ENCODE measurements around the gene AGAP1. TPM values are rescaled to one million over a fixed set of nuclear protein-coding genes. Genes with fewer than 3 reads are reported as not detected.

The AGAP1 gene
- total RNA-seq, 1 donor, result 1.1 TPM

Small RNAs within 50 kb of the gene (small RNA-seq; reads per million reads assigned to genes)
- gene RF00019 (not detected), gene RN7SL204P (not detected), gene RNU7-127P (not detected), gene TMSB10P1 (not detected)
